Measurements from ENCODE around the gene RNFT2.
"Not testable (repeated sequence)": the region's sequence is repeated elsewhere in the genome, so short reads cannot be mapped to it uniquely, and the experiment has no call there.

RNFT2 gene

DNA sequence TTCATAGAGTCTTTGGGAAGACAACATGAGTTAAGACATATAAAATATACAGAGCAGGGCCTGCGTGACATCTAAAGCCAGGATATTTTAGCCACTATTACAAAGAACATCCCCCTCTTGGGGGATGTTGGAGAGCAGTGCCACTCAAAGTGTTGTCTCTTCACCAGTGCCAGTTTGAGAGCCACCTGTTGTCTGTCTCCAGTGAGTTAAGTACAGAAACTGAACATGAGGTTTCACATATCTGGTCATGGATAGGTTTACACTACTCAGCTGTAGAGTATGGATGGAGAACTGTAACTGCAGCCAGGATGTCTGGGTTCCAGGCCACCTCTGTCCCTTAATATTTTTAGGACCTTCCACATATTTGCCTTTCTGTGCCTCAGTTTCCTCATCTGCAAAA, 39.1 kb downstream of the RNFT2 start:
- no peak overlapping the region for H3K4me3 ChIP-seq (replicated peaks in 1 of 2; ENCODE audit: low read depth in 2 of 2, low read length in 2 of 2)
- TF ChIP-seq, protein P1, sequence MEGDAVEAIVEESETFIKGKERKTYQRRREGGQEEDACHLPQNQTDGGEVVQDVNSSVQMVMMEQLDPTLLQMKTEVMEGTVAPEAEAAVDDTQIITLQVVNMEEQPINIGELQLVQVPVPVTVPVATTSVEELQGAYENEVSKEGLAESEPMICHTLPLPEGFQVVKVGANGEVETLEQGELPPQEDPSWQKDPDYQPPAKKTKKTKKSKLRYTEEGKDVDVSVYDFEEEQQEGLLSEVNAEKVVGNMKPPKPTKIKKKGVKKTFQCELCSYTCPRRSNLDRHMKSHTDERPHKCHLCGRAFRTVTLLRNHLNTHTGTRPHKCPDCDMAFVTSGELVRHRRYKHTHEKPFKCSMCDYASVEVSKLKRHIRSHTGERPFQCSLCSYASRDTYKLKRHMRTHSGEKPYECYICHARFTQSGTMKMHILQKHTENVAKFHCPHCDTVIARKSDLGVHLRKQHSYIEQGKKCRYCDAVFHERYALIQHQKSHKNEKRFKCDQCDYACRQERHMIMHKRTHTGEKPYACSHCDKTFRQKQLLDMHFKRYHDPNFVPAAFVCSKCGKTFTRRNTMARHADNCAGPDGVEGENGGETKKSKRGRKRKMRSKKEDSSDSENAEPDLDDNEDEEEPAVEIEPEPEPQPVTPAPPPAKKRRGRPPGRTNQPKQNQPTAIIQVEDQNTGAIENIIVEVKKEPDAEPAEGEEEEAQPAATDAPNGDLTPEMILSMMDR (IDR thresholded peaks at IDR 0.05; ENCODE audit: low read depth, low read length), result no peak
- no peak for DNase-seq (ENCODE audit: low read depth in 2 of 2)

DNA sequence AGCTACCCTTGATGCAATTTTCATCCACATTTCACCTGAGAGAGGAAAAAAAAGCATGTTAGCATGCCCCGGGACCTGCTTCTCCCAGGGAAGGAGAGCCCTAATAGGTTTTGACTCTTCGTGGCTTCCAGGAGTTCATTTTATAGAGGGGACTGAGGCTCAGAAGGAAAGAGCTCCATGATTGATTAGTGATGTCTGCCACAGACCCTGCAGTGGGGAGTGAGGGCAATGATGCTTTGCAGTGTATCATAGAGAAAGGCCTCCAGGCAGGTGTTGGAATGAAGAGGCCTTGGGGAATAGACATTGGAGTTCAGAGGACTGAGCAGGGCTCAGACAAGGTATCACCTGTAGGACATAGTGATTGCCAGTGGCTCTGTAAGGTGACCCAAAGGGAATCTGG, 41.5 kb downstream of the RNFT2 start:
- H3K4me3 ChIP-seq (replicated peaks in 1 of 2; ENCODE audit: low read depth in 2 of 2, low read length in 2 of 2), result no peak overlapping the region
- TF ChIP-seq, protein P1 (IDR thresholded peaks at IDR 0.05; ENCODE audit: low read depth, low read length), result no peak
- no peak for DNase-seq (ENCODE audit: low read depth in 2 of 2)

- H3K4me3 ChIP-seq (replicated peaks in 1 of 2; ENCODE audit: low read depth in 2 of 2, low read length in 2 of 2), result no peak overlapping the region
- DNase-seq (ENCODE audit: low read depth in 2 of 2), result no peak
- TF ChIP-seq, protein P1 (IDR thresholded peaks at IDR 0.05; ENCODE audit: low read depth, low read length), result no peak
These were observed 42.8 kb downstream of the RNFT2 start for GRCh38 chr12:116780942-116781341.

DNA sequence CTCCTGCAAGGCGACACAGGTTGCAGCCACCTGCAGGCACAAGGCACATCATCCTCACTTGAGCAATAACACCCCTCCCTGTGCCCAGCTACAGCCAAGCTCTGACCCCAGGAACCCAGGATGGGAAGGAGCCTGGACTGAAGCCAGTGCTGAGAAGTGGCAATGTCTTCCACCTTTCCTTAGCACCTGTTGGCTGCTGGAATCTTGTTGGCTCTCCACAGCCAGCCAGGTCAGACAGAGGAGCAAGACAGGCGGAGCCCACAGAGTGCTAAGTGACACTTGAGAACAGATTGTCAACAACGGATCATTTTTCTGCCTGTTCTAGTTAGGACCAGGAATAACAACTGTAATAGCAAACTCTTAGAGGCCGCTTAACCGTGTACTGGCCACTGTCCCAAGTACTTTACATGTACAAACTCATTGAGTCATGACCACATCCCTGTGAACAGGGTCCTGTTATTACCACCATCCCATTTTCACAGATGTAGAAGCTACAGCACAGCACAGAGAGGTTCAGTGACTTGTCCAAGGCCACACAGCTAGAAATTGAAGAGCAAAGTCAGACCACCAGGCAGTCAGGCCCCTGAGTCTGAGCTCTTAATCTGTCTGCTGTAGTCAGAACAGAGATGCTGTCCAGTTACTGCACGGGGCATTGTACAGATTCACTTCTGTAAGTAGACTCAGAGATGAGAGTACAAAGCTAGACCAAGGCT, 45.6 kb downstream of the RNFT2 start:
- TF ChIP-seq, protein P1 (IDR thresholded peaks at IDR 0.05; ENCODE audit: low read depth, low read length), result no peak
- H3K4me3 ChIP-seq (replicated peaks in 1 of 2; ENCODE audit: low read depth in 2 of 2, low read length in 2 of 2), result no peak overlapping the region
- no peak for DNase-seq (ENCODE audit: low read depth in 2 of 2)

- no peak overlapping the region for H3K4me3 ChIP-seq (replicated peaks in 1 of 2; ENCODE audit: low read depth in 2 of 2, low read length in 2 of 2)
- DNase-seq (ENCODE audit: low read depth in 2 of 2), result no peak
- TF ChIP-seq, protein P1 (IDR thresholded peaks at IDR 0.05; ENCODE audit: low read depth, low read length), result no peak
These were observed 46.1 kb downstream of the RNFT2 start for GRCh38 chr12:116784238-116784612.

GRCh38 chr12:116789562-116789961, 51.4 kb downstream of the RNFT2 start:
- not testable (repeated sequence) for DNase-seq (ENCODE audit: low read depth in 2 of 2); H3K4me3 ChIP-seq (replicated peaks in 1 of 2; ENCODE audit: low read depth in 2 of 2, low read length in 2 of 2)

- H3K4me3 ChIP-seq (replicated peaks in 1 of 2; ENCODE audit: low read depth in 2 of 2, low read length in 2 of 2), result no peak overlapping the region
- TF ChIP-seq, protein P1 (IDR thresholded peaks at IDR 0.05; ENCODE audit: low read depth, low read length), result no peak
- DNase-seq (ENCODE audit: low read depth in 2 of 2), result no peak
These were observed 52.0 kb downstream of the RNFT2 start for GRCh38 chr12:116790066-116790465.
